HG03558 (cell line): ENCODE measurements around the gene AIPL1.

ENCODE experiments used
- ATAC-seq: cut with Tn5 transposase; IDR thresholded peaks from one replicate; pipeline ENCODE4 v1.9.1; 2021; ENCODE audit warnings: moderate number of reproducible peaks; ENCODE audit not compliant: unreplicated experiment; ENCODE audit errors: extremely low read depth

The AIPL1 gene

GRCh38 chr17:6423931-6424330 lies 11.0 kb downstream of the AIPL1 start:
- ATAC-seq = no peak

- no peak for ATAC-seq
Measured at GRCh38 chr17:6422654-6423241, 12.2 kb downstream of the AIPL1 start.

DNA sequence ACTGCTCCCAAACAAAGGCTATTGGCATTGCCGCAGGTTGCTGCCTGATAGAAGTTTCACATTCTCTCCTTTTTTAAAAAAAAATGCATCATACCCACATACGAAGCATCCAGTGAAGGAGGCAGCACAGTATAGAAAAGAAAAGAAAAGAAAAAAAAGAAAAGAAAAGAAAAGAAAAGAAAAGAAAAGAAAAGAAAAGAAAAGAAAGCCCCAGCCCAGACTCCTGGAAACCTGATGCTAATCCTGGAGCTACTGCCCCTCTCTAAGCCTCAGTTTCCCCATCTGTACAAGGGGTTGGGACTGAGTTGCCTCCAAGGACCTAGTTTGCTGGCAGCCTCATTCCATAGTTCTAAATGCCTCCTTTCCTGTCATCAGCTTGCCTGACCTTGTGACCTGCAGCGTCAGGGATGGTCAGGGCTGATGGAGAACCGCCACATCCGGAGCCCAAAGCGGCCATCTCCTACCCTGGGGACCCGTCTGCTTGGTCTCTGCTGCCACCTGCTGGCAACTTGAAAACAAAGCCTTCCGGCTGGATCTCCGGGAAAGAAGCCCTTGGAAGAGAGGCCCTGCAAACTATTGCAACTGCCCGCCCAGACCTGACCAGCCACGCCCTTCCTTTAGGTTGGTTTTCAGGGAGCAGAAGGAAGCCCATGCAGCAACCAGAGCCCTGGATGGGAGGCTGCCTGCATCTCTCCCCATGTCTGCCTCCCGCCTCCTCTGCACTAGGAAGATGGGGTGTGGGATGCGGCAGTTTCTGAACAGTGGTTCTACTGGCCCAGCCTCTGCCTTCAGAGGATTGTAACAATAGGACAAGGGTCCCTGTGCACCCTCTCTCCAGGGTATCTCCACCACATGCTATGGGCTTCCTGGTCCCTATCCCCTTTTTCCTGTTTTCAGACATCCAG lies 13.0 kb downstream of the AIPL1 start:
- no peak for ATAC-seq

- ATAC-seq = no peak
Measured at GRCh38 chr17:6420173-6420641, 14.7 kb downstream of the AIPL1 start.

GRCh38 chr17:6415616-6416015 lies 19.3 kb downstream of the AIPL1 start:
- ATAC-seq = no peak

DNA sequence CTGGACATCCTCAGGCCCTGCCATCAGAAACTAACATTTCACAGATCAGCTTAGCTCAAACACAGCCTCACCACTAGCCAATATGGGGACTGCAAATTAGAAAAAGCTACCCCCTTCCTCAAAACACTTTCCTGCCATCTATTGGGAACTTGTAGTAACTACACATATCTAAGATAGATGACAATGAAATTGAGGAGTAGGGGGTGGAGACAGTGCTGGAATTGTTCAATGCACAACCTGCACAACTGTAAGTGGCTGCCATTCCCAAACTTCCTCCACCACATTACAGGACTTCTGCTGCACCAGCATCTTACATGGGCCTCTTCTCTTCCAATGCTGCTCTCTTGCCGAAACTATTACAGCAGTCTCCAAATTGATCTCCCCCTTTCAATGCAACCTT lies 21.9 kb downstream of the AIPL1 start:
- ATAC-seq = no peak

DNA sequence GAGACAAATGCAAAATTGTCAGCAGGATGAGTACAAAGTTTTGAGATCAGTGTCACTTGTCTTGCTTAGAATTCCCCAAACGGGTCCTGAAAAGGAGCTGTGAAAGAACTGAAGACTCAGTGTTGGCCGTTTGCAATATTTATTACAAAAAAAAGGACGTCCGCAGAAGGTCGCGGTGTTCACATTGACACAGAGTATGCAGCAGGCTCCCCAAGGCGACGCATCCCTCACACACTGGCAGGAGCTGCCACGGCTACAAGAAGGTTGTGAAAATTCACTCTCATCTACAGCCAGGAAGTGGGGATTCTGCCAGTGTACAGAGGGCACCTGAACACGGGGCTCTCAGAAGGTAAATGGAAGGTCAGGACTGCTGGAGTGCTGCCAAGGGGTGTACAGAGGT lies 26.2 kb downstream of the AIPL1 start:
- no peak for ATAC-seq

DNA sequence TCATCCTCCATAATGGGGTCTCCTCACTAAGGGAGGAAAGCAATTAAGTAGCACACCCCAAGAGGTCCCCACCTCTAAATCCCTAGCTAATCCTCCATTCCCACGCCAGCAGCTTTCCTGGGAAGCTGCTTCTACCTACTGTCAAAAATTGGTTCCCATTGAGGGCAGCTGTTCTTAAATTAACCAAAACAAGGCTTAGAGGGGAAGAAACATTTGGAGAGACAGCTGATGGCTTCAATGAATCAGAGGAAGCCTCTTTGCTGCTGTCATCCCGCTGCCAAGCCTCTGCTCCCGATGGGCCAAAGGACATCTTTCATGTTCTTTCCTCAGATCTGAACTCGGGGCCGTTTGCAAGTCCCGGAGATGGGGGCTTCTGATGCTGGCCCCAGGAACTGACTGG lies 26.6 kb downstream of the AIPL1 start:
- ATAC-seq = no peak

- ATAC-seq = no peak
Measured at GRCh38 chr17:6402258-6402657, 32.7 kb downstream of the AIPL1 start.

- ATAC-seq = no peak
Measured at GRCh38 chr17:6398955-6399354, 36.0 kb downstream of the AIPL1 start.

GRCh38 chr17:6394055-6394606 lies 40.8 kb downstream of the AIPL1 start:
- no peak for ATAC-seq

- no peak for ATAC-seq
Measured at GRCh38 chr17:6393351-6393952, 41.5 kb downstream of the AIPL1 start.

DNA sequence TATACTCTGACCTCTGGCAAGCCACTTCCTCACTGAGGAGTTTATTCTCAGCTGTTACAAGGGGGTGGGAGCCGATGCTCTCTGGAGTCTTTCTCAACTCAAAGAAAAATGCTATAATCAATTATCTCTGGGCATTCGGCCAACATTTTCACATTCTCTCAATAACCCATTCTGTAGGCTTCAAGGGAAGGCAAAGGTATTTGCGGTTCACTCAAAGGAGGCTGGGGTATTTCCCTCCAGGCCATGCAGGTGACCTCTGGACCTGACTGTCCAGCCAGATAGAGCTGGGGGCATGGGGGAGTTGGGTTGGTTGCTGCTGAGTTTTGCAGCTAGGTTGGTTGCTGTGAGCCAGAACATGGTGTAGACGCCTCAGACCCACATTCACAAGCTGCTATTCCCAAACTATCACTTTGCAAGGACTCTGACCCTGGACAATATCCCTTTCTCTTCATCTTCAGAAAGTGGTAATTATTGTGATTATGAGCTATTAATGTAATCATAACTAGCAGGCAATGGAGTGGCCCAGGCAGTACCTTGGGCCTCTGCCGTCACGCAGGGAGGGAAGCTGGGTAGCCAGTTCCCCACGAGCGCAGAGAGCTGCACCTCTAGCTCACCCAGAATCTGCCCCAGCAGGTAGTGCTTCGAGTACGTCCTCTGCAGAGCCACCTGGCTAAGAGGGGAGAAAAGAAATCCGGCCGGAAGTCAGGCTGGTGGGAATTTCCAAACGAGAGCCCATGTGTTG lies 42.1 kb downstream of the AIPL1 start:
- no peak for ATAC-seq

- no peak for ATAC-seq
Measured at GRCh38 chr17:6388416-6388815, 46.5 kb downstream of the AIPL1 start.

- no peak for ATAC-seq
Measured at GRCh38 chr17:6387858-6388257, 47.1 kb downstream of the AIPL1 start.

DNA sequence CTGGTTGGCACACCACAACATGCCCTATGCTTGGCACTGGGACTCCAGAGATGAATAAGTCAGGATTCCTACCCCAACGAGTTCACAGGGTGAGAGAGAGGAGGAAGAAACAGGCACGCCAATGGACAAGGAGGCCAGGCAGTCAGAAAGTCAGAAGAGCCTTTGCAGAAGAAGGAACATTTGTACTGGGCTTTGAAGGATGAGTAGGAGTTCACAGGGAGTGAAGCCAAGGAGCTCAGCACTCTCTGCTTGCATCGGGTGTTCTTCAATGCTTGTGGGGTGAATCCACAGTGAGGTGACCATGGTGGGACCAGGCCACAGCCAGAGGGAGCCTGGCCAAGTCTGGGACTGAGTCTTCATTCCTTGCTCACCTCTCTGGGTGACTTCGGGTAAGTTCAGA lies 47.5 kb downstream of the AIPL1 start:
- no peak for ATAC-seq

- no peak for ATAC-seq
Measured at GRCh38 chr17:6386041-6386630, 48.8 kb downstream of the AIPL1 start.

GRCh38 chr17:6384481-6384880 lies 50.4 kb downstream of the AIPL1 start:
- ATAC-seq = no peak

DNA sequence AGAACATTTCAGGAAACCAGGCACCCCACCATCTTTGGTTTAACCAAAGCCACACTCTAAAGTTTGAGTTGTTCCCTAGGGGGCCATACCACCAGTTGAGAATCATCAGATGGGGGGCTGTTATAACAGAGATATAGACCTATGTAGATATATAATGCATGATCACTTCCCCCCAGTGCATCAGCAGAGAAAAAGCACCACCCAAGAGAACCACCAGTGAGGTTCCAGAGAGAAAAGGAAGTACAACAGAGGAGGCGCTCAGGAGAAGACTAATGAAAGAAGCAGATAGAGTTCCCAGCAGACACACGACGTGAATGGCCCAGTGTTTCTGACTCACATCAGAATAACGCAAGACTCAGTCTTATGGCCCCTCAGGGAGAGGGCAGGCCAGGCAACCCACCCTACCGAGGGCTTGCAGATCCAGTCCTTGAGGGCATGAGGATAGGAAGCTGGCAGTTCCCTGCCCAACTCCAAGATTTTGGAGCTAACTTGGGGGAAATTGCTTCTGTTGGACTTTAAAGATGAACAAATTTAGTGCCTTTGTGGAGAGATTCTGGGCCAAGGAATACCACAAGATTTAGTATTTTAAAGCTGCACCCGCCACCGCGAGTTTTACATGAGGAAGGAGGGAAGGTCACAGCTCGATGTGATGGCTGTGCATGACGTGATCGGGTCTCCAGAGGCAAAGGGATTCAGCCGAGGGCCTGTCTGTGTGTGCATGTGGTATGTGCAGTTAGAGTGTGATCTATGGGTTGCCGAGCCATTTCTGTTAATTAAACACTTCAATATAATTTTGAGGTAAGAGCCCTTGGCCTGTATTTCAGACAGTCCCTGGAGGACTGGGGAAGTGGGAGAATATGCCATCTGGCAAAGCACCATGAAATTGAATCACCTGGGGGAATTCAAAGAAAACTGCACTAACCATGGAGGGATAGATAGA lies 53.1 kb downstream of the AIPL1 start:
- no peak for ATAC-seq
